Measurements from ENCODE around the gene LTBP4. TPM values are rescaled to one million over a fixed set of nuclear protein-coding genes. Genes with fewer than 3 reads are reported as not detected.
A peak's percentile ranks its signal among the peaks of the same experiment; 100 is the strongest.

Gene LTBP4
- total and polyA plus RNA-seq, 12 donors: 114 to 263 (median 234) TPM

- peak; percentile 82 to 90 for DNase-seq
- Histone ChIP-seq H3K4me3 (peak overlapping the region; percentile 48 to 70 (median 64)), H3K9me3 (no peaks in the 10 kb centered on the region), H3K36me3 (peaks cover 0 to 65% (median 8%) of the 10 kb centered on the region in 9 donors), H3K4me1 (peaks cover 0 to 60% (median 26%) of the 10 kb centered on the region in 9 donors), H3K27ac (peak overlapping the region; percentile 78 to 93 (median 90)), H3K27me3 (peaks cover 0 to under 1% (median 0%) of the 10 kb centered on the region in 7 donors)
- intact Hi-C loops (cut with DNase I): no loop called here
- TF ChIP-seq, protein P1, sequence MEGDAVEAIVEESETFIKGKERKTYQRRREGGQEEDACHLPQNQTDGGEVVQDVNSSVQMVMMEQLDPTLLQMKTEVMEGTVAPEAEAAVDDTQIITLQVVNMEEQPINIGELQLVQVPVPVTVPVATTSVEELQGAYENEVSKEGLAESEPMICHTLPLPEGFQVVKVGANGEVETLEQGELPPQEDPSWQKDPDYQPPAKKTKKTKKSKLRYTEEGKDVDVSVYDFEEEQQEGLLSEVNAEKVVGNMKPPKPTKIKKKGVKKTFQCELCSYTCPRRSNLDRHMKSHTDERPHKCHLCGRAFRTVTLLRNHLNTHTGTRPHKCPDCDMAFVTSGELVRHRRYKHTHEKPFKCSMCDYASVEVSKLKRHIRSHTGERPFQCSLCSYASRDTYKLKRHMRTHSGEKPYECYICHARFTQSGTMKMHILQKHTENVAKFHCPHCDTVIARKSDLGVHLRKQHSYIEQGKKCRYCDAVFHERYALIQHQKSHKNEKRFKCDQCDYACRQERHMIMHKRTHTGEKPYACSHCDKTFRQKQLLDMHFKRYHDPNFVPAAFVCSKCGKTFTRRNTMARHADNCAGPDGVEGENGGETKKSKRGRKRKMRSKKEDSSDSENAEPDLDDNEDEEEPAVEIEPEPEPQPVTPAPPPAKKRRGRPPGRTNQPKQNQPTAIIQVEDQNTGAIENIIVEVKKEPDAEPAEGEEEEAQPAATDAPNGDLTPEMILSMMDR (IDR thresholded peaks at IDR 0.05): no peak
- peak; percentile 48 to 73 (median 70) for ATAC-seq
- 12 to 28% methylated on average over 26 to 27 of the region's 27 CpGs for WGBS, 2 donors
Observed at GRCh38 chr19:40614622-40615411, 13.6 kb downstream of the LTBP4 start.

- intact Hi-C loops (cut with DNase I): no loop called here
- TF ChIP-seq, protein P1 (IDR thresholded peaks at IDR 0.05): no peak
- H3K27me3 ChIP-seq: no peaks in the 10 kb centered on the region
- H3K27ac ChIP-seq: peak overlapping the region in 1 of 10 donors; percentile 82
- peaks cover 0 to 78% (median 16%) of the 10 kb centered on the region in 9 donors for H3K36me3 ChIP-seq
- H3K4me3 ChIP-seq: no peak overlapping the region
- H3K9me3 ChIP-seq: no peaks in the 10 kb centered on the region
- WGBS, 2 donors: 86 to 98% methylated on average over 5 of the region's 5 CpGs
- H3K4me1 ChIP-seq: peaks cover 0 to 56% (median 21%) of the 10 kb centered on the region in 9 donors
- DNase-seq: no peak
- no peak for ATAC-seq
Observed at GRCh38 chr19:40616178-40616577, 15.0 kb downstream of the LTBP4 start.

- H3K27ac ChIP-seq: no peak overlapping the region
- no peak for ATAC-seq
- H3K36me3 ChIP-seq: peaks cover 0 to 78% (median 23%) of the 10 kb centered on the region in 9 donors
- DNase-seq: no peak
- WGBS, 2 donors: 94 to 95% methylated on average over 17 of the region's 17 CpGs
- H3K4me3 ChIP-seq: no peak overlapping the region
- TF ChIP-seq, protein P1 (IDR thresholded peaks at IDR 0.05): no peak
- H3K9me3 ChIP-seq: no peaks in the 10 kb centered on the region
- peaks cover 0 to 48% (median 20%) of the 10 kb centered on the region in 9 donors for H3K4me1 ChIP-seq
- intact Hi-C loops (cut with DNase I): no loop called here
- no peaks in the 10 kb centered on the region for H3K27me3 ChIP-seq
Observed at GRCh38 chr19:40616941-40617340, 15.8 kb downstream of the LTBP4 start.

GRCh38 chr19:40617961-40618360 is 16.8 kb downstream of the LTBP4 start:
- Histone ChIP-seq H3K27me3 (no peaks in the 10 kb centered on the region), H3K9me3 (no peaks in the 10 kb centered on the region), H3K4me1 (peaks cover 0 to 46% (median 20%) of the 10 kb centered on the region in 9 donors), H3K4me3 (no peak overlapping the region), H3K27ac (no peak overlapping the region), H3K36me3 (peaks cover 0 to 78% (median 30%) of the 10 kb centered on the region in 9 donors)
- intact Hi-C loops (cut with DNase I): no loop called here
- ATAC-seq (no peak), DNase-seq (no peak)
- TF ChIP-seq, protein P1 (IDR thresholded peaks at IDR 0.05): no peak
- WGBS, 2 donors: 92 to 93% methylated on average over 4 of the region's 4 CpGs

All from heart right ventricle (tissue), 16 donors.